GM18505 (cell line): Measurements from ENCODE around the gene SUMO3.

Source experiments
- ATAC-seq: cut with Tn5 transposase; IDR thresholded peaks from one replicate; pipeline ENCODE4 v1.9.1; 2021; ENCODE audit not compliant: unreplicated experiment
- POLR2A ChIP-seq: IDR thresholded peaks from 4 replicates; pipeline ENCODE4 v1.6.1; 2011; ENCODE audit warnings: borderline replicate concordance; ENCODE audit not compliant: insufficient read depth, insufficient read length; ENCODE audit errors: extremely low read depth

Gene SUMO3

DNA sequence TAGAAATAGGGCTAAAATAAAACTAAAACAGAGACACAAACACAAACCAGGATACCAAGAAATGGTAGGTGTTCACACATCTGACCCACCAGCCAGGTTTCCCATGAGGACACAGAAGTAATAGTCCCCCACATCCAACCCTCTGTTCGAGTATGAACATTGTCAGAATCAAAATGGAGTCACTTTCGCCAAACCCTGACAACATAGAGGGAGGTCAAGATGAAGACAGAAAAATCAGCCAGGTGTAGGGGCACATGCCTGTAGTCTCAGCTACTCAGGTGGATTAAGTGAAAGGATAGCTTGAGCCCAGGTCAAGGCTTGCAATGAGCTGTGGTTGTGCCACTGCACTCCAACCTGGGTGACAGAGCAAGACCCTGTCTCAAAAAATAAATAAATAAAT lies 20.1 kb downstream of the SUMO3 start:
- TF ChIP-seq POLR2A, result no peak

DNA sequence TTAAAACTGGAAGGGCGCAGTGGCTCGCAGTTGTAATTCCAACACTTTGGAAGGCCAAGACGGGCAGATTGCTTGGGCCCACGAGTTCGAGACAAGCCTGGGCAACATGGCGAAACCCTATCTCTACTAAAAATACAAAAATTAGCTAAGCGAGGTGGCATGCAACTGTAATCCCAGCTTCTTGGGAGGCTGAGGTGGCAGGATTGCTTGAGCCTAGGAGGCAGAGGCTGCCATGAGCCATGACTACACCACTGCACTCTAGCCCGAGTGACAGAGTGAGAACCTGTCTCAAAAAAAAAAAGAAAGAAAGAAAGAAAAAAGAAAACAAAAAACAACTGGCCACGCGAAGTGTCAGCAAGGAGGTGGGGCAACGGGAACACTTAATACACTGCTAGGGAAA lies 22.5 kb downstream of the SUMO3 start:
- no peak for TF ChIP-seq POLR2A
- ATAC-seq, result no peak

More for the DNA sequence above, 20.1 kb downstream of the SUMO3 start:
- ATAC-seq, result no peak

DNA sequence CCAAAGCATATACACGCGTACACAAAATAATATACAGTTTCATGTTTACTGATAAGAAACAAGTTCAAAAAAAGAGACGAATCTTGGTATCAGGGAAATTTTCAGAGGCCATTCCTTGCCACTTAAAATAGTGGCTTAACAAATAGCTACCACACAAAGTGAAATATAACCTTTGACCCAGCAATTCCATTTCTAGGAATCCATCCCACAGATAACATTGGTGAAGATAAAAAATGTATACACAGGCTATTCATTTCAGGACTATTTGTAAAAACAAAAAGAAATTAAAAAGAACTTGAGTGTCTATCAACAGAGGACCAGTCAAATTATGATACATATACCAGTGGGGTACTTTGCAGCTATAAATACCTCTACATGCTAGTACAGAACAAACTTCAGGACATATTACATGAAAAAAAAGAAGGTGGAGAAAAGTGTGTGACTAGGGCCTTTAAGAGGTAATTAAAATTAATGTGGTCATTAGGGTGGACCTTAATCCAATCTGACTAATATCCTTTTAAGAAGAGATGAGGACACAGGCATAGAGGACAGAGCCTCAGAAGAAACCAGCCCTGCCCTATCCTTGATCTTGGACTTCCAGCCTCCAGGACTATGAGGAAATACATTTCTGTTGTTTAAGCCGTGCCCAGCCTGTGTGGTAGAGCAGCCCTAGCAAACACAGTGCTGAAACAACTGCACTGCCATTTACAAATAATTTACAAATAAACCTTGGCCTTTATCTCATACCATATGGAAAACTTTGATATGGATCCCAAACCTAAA lies 24.1 kb downstream of the SUMO3 start:
- no peak for ATAC-seq
- no peak for TF ChIP-seq POLR2A

DNA sequence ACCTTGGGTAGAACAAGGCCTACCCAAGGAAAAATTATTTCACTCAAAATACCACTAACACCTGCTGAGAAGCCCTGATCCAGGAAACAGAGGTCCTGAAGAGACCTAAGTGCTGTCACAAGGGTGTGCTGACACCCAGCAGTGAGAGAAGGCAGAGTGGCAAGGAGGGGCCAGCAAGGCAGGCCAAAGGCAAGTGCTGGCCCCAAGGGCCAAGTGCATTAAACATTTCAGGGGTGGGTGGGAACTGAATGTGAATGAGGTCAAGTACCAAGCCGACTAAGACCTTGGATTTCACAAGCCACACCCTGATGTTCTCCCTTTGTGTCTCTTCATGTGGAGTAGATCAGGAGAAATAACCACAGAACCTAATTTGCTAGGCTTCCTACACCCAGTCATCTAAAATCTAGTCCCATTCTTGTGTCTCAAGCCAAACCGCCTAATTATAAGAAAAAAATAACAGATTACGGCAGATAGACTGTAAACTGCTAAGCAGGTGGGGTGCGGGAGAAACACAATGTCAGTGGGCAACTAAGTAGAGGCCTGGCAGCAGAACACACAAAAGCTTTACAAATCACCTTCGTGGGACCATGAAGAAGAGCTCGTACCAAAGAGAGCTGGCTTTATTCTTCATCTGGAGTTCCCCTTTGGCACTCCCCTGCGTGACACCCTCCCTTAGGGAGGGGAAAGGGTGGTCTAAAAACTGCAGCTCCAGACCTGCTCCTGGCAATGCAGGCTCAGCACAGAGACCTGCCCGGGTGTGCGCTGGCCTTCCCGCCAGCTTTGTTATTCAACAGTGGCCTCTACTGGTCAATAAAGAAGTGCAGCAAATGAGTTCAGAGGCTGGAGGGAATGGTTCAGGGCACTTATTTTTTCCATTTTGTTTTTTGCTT lies 24.9 kb downstream of the SUMO3 start:
- no peak for ATAC-seq
- no peak for TF ChIP-seq POLR2A

DNA sequence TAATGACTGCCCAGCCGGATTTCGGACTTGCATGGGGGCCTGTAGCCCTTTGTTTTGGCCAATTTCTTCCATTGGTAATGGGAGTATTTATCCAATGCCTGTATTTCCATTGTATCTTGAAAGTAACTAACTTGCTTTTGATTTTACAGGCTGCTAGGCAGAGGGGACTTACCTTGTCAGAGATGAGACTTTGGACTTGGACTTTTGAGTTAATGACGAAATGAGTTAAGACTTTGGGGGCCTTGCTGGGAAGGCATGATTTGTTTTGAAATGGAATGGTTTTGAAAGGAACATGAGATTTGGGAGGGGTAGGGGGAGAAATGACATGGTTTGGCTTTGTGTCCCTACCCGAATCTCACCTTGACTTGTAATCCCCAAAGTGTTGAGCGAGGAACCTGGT lies 25.9 kb downstream of the SUMO3 start:
- no peak for ATAC-seq
- TF ChIP-seq POLR2A, result no peak

DNA sequence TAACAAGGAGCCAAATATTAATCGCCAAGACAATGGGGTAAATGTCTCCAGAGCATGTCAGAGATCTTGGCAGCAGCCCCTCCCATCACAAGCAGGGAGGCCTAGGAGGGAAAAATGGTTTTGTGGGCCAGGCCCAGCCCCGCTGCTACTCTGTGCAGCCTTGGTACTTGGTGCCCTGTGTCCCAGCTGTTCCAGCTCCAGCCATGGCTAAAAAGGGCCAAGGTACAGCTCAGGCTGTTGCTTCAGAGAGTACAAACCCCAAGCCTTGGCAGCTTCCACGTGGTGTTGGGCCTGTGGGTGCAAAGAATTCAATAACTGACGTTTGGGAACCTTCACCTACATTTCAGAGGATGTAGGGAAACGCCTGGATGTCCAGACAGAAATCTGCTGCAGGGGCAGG lies 26.6 kb downstream of the SUMO3 start:
- TF ChIP-seq POLR2A, result no peak
- no peak for ATAC-seq

DNA sequence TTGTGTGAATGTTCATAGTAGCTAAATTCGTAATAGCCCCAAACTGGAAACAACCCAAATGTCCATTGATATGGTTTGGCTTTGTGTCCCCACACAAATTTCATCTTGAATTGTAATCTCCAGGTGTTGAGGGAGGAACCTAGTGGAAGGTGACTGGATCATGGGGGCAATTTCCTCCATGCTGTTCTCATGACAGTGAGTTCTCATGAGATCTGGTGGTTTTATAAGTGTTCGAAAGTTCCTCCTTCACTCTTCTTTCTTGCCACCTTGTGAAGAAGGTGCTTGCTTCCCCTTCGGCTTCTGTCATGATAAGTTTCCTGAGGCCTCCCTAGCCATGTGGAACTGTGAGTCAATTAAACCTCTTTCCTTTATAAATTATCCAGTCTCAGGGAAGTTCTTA lies 27.5 kb downstream of the SUMO3 start:
- TF ChIP-seq POLR2A, result no peak
- ATAC-seq, result no peak

DNA sequence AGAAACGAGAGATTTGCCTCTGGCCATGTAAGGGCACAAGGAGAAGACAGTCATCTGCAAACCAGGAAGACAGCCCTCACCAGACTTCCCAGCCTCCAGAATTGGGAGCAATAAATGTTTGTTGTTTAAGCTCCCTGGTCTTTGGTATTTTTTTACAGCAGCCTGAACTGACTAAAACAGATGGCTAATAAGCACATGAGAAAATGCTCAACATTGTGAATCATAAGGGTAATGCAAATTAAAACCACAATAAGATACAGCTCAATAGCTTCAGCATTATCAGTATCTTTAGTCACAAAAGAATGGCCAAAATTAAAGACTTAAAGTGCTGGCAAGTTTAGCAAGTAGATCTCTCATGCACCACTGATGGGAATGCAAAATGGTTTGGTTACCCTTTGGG lies 28.0 kb downstream of the SUMO3 start:
- no peak for ATAC-seq

DNA sequence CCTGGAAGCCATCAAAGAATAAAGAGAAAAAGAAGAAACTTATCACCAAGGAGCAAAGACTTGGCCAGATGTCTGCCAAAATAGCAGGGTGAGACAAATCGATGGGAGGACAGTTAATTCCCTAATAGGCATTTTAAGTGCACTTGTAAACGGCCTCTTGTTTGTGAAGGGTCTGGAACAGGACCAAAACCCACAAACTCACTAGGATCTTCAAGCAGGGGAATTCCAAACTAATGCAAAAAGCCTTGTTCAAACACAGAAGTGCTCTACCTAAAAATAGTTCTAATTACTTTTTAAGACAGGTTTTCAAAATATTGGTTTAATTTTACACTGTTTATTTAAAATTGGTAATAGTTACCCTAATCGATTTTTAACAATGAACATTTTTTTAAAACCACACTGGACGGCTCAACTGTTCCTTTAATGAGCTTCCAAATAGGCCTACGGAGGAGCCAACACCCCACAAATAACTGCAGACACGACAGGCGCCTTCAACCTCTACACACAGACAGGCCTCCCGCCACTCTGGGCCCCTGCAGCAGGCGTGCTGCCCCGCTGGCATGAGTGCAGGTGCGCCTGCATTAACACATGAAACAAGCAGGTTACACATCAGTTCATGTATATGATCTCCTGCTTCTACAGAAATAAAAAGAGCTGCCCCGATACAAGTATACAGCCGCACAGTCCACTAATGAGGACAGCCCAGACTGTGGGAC lies 32.1 kb downstream of the SUMO3 start:
- TF ChIP-seq POLR2A, result no peak
- ATAC-seq, result no peak

More for the DNA sequence above, 28.0 kb downstream of the SUMO3 start:
- TF ChIP-seq POLR2A, result no peak

DNA sequence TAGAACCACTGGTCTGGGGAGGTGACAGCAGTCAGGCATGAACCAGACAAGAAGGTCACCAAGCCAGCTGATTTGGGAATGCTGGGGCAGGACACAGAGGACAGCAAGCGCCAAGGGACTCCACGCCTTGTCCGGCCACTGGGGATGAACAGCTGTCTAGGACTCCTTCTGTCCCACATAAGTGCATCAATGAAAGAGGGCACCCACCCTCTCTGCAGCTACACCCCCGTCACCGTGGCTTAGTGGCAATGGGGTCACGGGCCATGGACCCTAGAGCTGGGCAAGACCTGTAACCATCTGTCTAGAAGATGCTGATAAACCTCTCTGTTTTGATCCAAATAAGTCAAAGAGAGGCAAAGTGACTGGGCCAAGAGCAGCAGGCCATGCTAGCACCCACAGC lies 33.1 kb downstream of the SUMO3 start:
- no peak for TF ChIP-seq POLR2A
- no peak for ATAC-seq

DNA sequence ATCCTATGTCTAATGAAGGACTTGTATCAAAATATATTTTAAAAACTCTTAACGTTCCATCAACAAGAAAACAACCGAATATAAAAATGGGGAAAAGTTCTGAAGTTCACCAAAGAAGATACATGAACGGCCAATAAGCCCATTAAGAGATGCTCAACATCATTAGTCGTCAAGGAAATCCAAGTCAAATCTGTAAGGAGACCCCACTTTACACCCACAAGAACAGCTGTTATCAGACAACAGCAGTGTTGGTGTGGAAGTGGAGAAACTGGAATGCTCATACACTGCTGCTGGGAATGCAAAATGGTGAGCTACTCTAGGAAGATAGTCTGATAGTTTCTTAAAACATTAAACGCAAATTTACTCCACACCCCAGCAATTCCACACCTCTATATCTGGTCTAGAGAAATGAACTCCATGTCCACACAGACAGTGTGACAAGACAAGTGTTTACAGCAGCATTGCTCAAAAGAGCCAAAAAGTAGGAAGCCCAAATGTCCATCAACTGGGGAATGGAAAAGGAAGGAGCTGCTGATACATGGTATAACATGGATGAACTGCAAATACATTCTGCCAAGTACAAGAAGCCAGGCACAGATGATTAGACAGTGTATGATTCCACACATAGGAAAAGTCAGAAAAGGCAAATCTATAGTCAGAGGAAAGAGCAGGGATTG lies 34.7 kb downstream of the SUMO3 start:
- TF ChIP-seq POLR2A, result no peak
- ATAC-seq, result no peak

DNA sequence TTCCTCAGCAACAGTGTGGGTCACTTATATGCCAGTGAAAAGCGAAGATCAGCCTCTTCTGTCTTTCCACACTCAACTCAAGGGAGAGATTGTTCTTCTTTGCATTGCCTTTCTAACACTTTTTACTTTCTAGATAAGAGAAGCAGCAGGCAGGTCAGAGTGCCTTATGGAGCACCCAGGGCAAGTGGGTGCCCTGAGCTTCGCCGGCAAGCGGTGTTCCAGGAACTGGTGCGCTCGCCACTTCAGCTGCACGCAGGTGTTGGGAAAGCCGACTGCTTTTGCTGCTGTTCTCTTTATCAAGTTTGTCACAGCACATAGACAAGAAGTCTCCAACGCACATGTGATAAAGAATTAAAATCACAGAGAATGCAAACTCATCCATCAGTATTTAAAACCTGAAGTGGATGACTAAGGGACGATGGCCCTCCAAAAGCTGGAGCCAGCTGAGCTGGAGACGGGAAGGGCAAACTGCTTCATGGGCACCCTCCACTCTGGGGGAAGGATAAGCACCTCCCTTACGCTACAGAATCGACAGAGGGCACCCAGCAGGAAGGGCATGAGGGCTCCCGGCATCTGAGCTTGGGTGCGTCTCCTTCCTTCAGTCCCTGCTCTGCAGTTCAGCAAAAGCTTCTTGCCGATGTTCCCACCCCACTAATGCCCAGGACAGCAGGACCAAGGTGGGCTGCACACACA lies 36.9 kb downstream of the SUMO3 start:
- no peak for ATAC-seq

More for the DNA sequence above, 36.9 kb downstream of the SUMO3 start:
- TF ChIP-seq POLR2A, result no peak
